H1 (cell line): ENCODE measurements around the gene MAP7D1. TPM values are rescaled to one million over a fixed set of nuclear protein-coding genes. Genes with fewer than 3 reads are reported as not detected.

Experiments used
- CTCF ChIA-PET: fragments of 300-600 bp; sonication (Branson Sonifier 250); formaldehyde crosslinking; loops from one replicate; lab custom pipeline; 2021; ENCODE audit not compliant: partially characterized antibody; lab: Charles Lee
- POLR2A ChIA-PET: fragments of 300-600 bp; sonication (Branson Sonifier 250); formaldehyde crosslinking; loops from one replicate; lab custom pipeline; 2021; ENCODE audit warnings: inconsistent platforms; ENCODE audit not compliant: partially characterized antibody; lab: Charles Lee
- DNase-seq, 2 experiments: peaks; one replicate each; pipeline versions ENCODE4 v3.0.0 to v3.0.0-alpha.2; 2010 to 2022; ENCODE audit warnings: low spot score in 2 of 2, low read depth in 1 of 2, mixed read lengths in 1 of 2
- FAIRE-seq: peaks from 2 replicates; lab custom pipeline; 2011; peaks lifted over from hg19 to GRCh38; lab: Jason Lieb, UNC
- H2AFZ ChIP-seq: 2 replicates; pipeline ENCODE4 v1.8.1; 2012; ENCODE audit warnings: low read length, inconsistent platforms
- H2AK5ac ChIP-seq: 2 replicates; pipeline ENCODE4 v1.6.1; 2013; ENCODE audit warnings: low read depth, low read length
- H2BK120ac ChIP-seq: replicated peaks from 2 replicates; pipeline ENCODE3; 2013; ENCODE audit warnings: low read depth, low read length, inconsistent platforms
- H2BK12ac ChIP-seq: 2 replicates; pipeline ENCODE4 v1.6.1; 2013; ENCODE audit warnings: low read depth, low read length
- H2BK15ac ChIP-seq: 2 replicates; pipeline ENCODE4 v1.6.1; 2013; ENCODE audit warnings: low read length
- H2BK20ac ChIP-seq: 2 replicates; pipeline ENCODE4 v1.6.1; 2013; ENCODE audit warnings: low read length
- H2BK5ac ChIP-seq: 2 replicates; pipeline ENCODE4 v1.6.1; 2013; ENCODE audit warnings: low read depth, low read length
- H3K14ac ChIP-seq: 2 replicates; pipeline ENCODE4 v1.6.1; 2013; ENCODE audit warnings: inconsistent platforms; ENCODE audit not compliant: insufficient read length
- H3K18ac ChIP-seq: 2 replicates; pipeline ENCODE4 v1.6.1; 2013; ENCODE audit warnings: low read length; ENCODE audit errors: extremely low read depth
- H3K23ac ChIP-seq: 2 replicates; pipeline ENCODE4 v1.6.1; 2013; ENCODE audit warnings: inconsistent platforms; ENCODE audit not compliant: insufficient read length
- H3K23me2 ChIP-seq: 2 replicates; pipeline ENCODE4 v1.6.1; 2013; ENCODE audit warnings: low read depth, low read length
- H3K27ac ChIP-seq: 2 replicates; pipeline ENCODE4 v1.6.1; 2011; ENCODE audit warnings: low read depth, low read length, inconsistent platforms
- H3K27me3 ChIP-seq, 4 experiments: replicated peaks in 1 of 4; 1 replicate in 1 of 4; 2 replicates in 3 of 4; pipeline versions ENCODE4 v1.6.1 to v1.8.1; 2011 to 2013; ENCODE audit warnings: low read length in 3 of 4, mild to moderate bottlenecking in 3 of 4, inconsistent platforms in 2 of 4, mixed read lengths in 2 of 4, moderate library complexity in 1 of 4; ENCODE audit not compliant: control insufficient read depth in 3 of 4, insufficient read depth in 3 of 4; ENCODE audit errors: extremely low read depth in 1 of 4
- H3K36me3 ChIP-seq, 4 experiments: 2 replicates each; pipeline versions ENCODE4 v1.6.1 to v1.8.1; 2011 to 2013; ENCODE audit warnings: mild to moderate bottlenecking in 4 of 4, low read length in 3 of 4, moderate library complexity in 2 of 4, control low read depth in 1 of 4, inconsistent platforms in 1 of 4; ENCODE audit not compliant: insufficient read depth in 4 of 4, control insufficient read depth in 2 of 4
- H3K4ac ChIP-seq: replicated peaks from 2 replicates; pipeline ENCODE3; 2013; ENCODE audit warnings: low read length, low read depth, mixed read lengths, inconsistent platforms; ENCODE audit not compliant: insufficient read length
- H3K4me1 ChIP-seq, 4 experiments: replicated peaks in 1 of 4; 1 replicate in 1 of 4; 2 replicates in 3 of 4; pipeline versions ENCODE4 v1.6.1 to v1.8.1; 2011 to 2013; ENCODE audit warnings: low read length in 3 of 4, inconsistent platforms in 2 of 4, mixed read lengths in 1 of 4; ENCODE audit not compliant: insufficient read depth in 4 of 4, control insufficient read depth in 3 of 4
- H3K4me2 ChIP-seq, 2 experiments: 2 replicates each; pipeline versions ENCODE4 v1.6.1 to v1.8.1; 2011 to 2013; ENCODE audit warnings: low read depth in 2 of 2, low read length in 2 of 2, control low read depth in 1 of 2, inconsistent platforms in 1 of 2, mild to moderate bottlenecking in 1 of 2; ENCODE audit not compliant: insufficient read depth in 1 of 2
- H3K4me3 ChIP-seq, 4 experiments: fragments of 200-600, 300-600 bp in 1 of 4; sonication (generic), shearing (Covaris generic), sonication (Bioruptor Twin) in 1 of 4; 2 replicates each; pipeline versions ENCODE4 v1.5.1 to v1.8.1; 2011 to 2016; ENCODE audit warnings: low read length in 4 of 4, low read depth in 3 of 4, control low read depth in 2 of 4, inconsistent platforms in 2 of 4, mild to moderate bottlenecking in 2 of 4, mixed read lengths in 1 of 4, moderate library complexity in 1 of 4; ENCODE audit not compliant: insufficient read depth in 2 of 4; ENCODE audit errors: extremely low read depth in 1 of 4
- H3K56ac ChIP-seq: replicated peaks from 2 replicates; pipeline ENCODE3; 2013; ENCODE audit warnings: low read depth, mild to moderate bottlenecking, mixed read lengths, low read length, inconsistent platforms; ENCODE audit not compliant: insufficient read length
- H3K79me1 ChIP-seq: 2 replicates; pipeline ENCODE4 v1.6.1; 2013; ENCODE audit warnings: low read depth, low read length, control low read depth
- H3K79me2 ChIP-seq, 2 experiments: 2 replicates each; pipeline versions ENCODE4 v1.6.1 to v1.8.1; 2012 to 2013; ENCODE audit warnings: low read length in 2 of 2, mild to moderate bottlenecking in 2 of 2, inconsistent platforms in 1 of 2; ENCODE audit not compliant: insufficient read depth in 2 of 2, control insufficient read depth in 1 of 2
- H3K9ac ChIP-seq, 4 experiments: replicated peaks in 1 of 4; 1 replicate in 1 of 4; 2 replicates in 3 of 4; pipeline versions ENCODE4 v1.6.1 to v1.8.1; 2011 to 2013; ENCODE audit warnings: low read depth in 3 of 4, low read length in 3 of 4, control low read depth in 2 of 4, mild to moderate bottlenecking in 2 of 4, moderate library complexity in 2 of 4, inconsistent platforms in 1 of 4; ENCODE audit errors: extremely low read depth in 1 of 4
- H3K9me3 ChIP-seq, 2 experiments: 2 replicates each; pipeline versions ENCODE4 v1.6.1 to v1.8.1; 2012 to 2013; ENCODE audit warnings: mild to moderate bottlenecking in 2 of 2, moderate library complexity in 2 of 2, control low read depth in 1 of 2, inconsistent platforms in 1 of 2, low read depth in 1 of 2, low read length in 1 of 2, mixed read lengths in 1 of 2; ENCODE audit not compliant: insufficient read depth in 2 of 2
- H4K20me1 ChIP-seq, 2 experiments: replicated peaks in 1 of 2; 2 replicates each; pipeline versions ENCODE3 to v1.8.1; 2011 to 2013; ENCODE audit warnings: inconsistent platforms in 2 of 2, low read length in 2 of 2, mild to moderate bottlenecking in 1 of 2; ENCODE audit not compliant: insufficient read depth in 2 of 2, control insufficient read depth in 1 of 2
- H4K5ac ChIP-seq: 2 replicates; pipeline ENCODE4 v1.6.1; 2013; ENCODE audit warnings: low read length, low read depth, mixed read lengths, inconsistent platforms; ENCODE audit not compliant: insufficient read length
- H4K8ac ChIP-seq: 2 replicates; pipeline ENCODE4 v1.8.0; 2013; ENCODE audit warnings: mild to moderate bottlenecking, moderate library complexity, low read length, inconsistent platforms; ENCODE audit not compliant: insufficient read depth; ENCODE audit errors: extremely low read depth
- H4K91ac ChIP-seq: replicated peaks from 2 replicates; pipeline ENCODE3; 2013; ENCODE audit warnings: low read length, mixed read lengths, inconsistent platforms; ENCODE audit not compliant: insufficient read length
- CHD2 ChIP-seq: IDR thresholded peaks from 2 replicates; pipeline ENCODE4 v1.6.1; 2012; ENCODE audit warnings: low read length, improper control_type of control experiment
- CTCF ChIP-seq, 3 experiments: IDR thresholded peaks; 1 replicate in 2 of 3; 2 replicates in 1 of 3; pipeline versions ENCODE4 v1.5.1 to v1.6.1; 2011; ENCODE audit warnings: low read length in 3 of 3, mild to moderate bottlenecking in 3 of 3, inconsistent platforms in 2 of 3, low read depth in 1 of 3, moderate library complexity in 1 of 3; ENCODE audit not compliant: insufficient read depth in 1 of 3; ENCODE audit errors: control extremely low read depth in 1 of 3
- JUN ChIP-seq: IDR thresholded peaks from 2 replicates; pipeline ENCODE4 v1.6.1; 2011; ENCODE audit warnings: low read depth, mild to moderate bottlenecking, improper control_type of control experiment, low read length
- KDM4A ChIP-seq: IDR thresholded peaks from one replicate; pipeline ENCODE4 v1.7.1; 2012; ENCODE audit warnings: low read depth, mild to moderate bottlenecking, moderate library complexity, low read length, inconsistent platforms; ENCODE audit not compliant: severe bottlenecking
- RFX5 ChIP-seq: IDR thresholded peaks from 2 replicates; pipeline ENCODE4 v1.6.1; 2011; ENCODE audit warnings: low read depth, low read length, improper control_type of control experiment, borderline replicate concordance
- SIN3A ChIP-seq, 2 experiments: IDR thresholded peaks in 1 of 2; conservative IDR thresholded peaks in 1 of 2; 2 replicates each; pipeline ENCODE4 v1.6.1; 2011 to 2012; ENCODE audit warnings: low read length in 2 of 2, improper control_type of control experiment in 1 of 2, low read depth in 1 of 2, mild to moderate bottlenecking in 1 of 2
- SIRT6 ChIP-seq: IDR thresholded peaks from one replicate; pipeline ENCODE4 v1.7.1; 2012; ENCODE audit warnings: low read length, inconsistent platforms
- TBP ChIP-seq: IDR thresholded peaks from 2 replicates; pipeline ENCODE4 v1.6.1; 2011; ENCODE audit warnings: low read depth, low read length, improper control_type of control experiment
- ZNF274 ChIP-seq: IDR thresholded peaks from 2 replicates; pipeline ENCODE4 v1.7.0; 2012; ENCODE audit warnings: low read length, borderline replicate concordance; ENCODE audit errors: extremely low read depth
- WGBS, 2 experiments: shearing (Covaris generic) in 1 of 2; methylation state at CpG; one replicate each; pipeline versions ENCODE4 v1.1.6 to v1.1.7; 2013 to 2015; ENCODE audit warnings: low lambda C conversion rate in 2 of 2, mixed read lengths in 2 of 2, inconsistent platforms in 1 of 2, low coverage in 1 of 2, missing lambda C conversion rate in 1 of 2; ENCODE audit not compliant: insufficient replicate concordance in 2 of 2, insufficient coverage in 1 of 2, insufficient read length in 1 of 2; ENCODE audit errors: extremely low coverage in 1 of 2, missing lambda C conversion rate in 1 of 2; 5-methylcytosine and 5-hydroxymethylcytosine counted together
- polyA plus RNA-seq, 7 experiments: library from polyadenylated mRNA; depleted of rRNA in 3 of 7; stranded (reverse) in 5 of 7; unstranded in 2 of 7; fragments of >200 nt in 5 of 7; fragments of 200-250 nt in 2 of 7; gene quantifications; 1 replicate in 5 of 7; 2 replicates in 1 of 7; 4 replicates in 1 of 7; pipeline versions ENCODE4 v1.2.1 to v1.2.3, GENCODE V29; 2011 to 2013; ENCODE audit warnings: missing spikeins in 2 of 7, mixed read lengths in 2 of 7
- total RNA-seq: library from RNA; stranded (reverse); fragmentation: NEBNext Ultra II Directional; extraction: Animal tissue kit (Norgen Biotek cat#: 25700); gene quantifications from 2 replicates; pipeline ENCODE4 v1.2.1, GENCODE V29; 2021

The MAP7D1 gene
- total and polyA plus RNA-seq, 2 of the 8 experiments (the other 6 are each of a cell fraction or from before 2014, with no cell fraction given): 18.2 to 52.4 TPM

- Histone ChIP-seq H3K14ac (no peak overlapping the region), H4K20me1 (no peaks in the 10 kb centered on the region), H2BK12ac (peak overlapping the region; percentile 43; the same call in 1 of the 2 replicates), H3K27me3 (no peaks in the 10 kb centered on the region), H3K4me3 (no peak overlapping the region), H3K23me2 (no peaks in the 10 kb centered on the region), H3K23ac (no peak overlapping the region), H4K8ac (no peak overlapping the region; the same call in 1 of the 2 replicates), H3K79me2 (no peaks in the 10 kb centered on the region), H3K27ac (no peak overlapping the region), H2BK20ac (no peak overlapping the region), H4K91ac (no peak overlapping the region), H3K9ac (no peak overlapping the region), H3K4me1 (peaks cover 0 to 10% (median 3%) of the 10 kb centered on the region in 4 experiments; a peak in 5 of 7 replicates), H3K9me3 (no peaks in the 10 kb centered on the region), H4K5ac (no peak overlapping the region), H3K56ac (no peak overlapping the region), H2AFZ (peak overlapping the region; percentile 90), H3K79me1 (no peaks in the 10 kb centered on the region), H3K4ac (no peak overlapping the region), H2BK5ac (no peak overlapping the region), H3K36me3 (no peaks in the 10 kb centered on the region), H3K4me2 (no peak overlapping the region), H3K18ac (0 out of 2 replicates have a peak overlapping the region, but pooled peaks have one; percentile 9), H2BK120ac (no peak overlapping the region), H2BK15ac (no peak overlapping the region), H2AK5ac (no peak overlapping the region)
- CTCF ChIA-PET: interaction anchor here (1.1 to 1.6 kb wide), 3 partner anchors 14 to 69 kb away, joined by 3 to 7 read pairs (median 4); no protein-coding TSS in a partner anchor
- POLR2A ChIA-PET: interaction anchor here (1.7 to 2.7 kb wide), 2 partner anchors 10 to 20 kb away, joined by 4 to 7 read pairs; partner anchors contain the start of gene THRAP3
- DNase-seq (peak in 1 of 2 experiments; percentile 54), FAIRE-seq (no peak)
- 78% methylated on average over 10 of the region's 10 CpGs; no CpG with 5 or more reads in 1 of the 2 experiments for WGBS, 2 experiments
- no peak for TF ChIP-seq KDM4A
- no peak for TF ChIP-seq ZNF274
- TF ChIP-seq SIN3A (conservative IDR thresholded peaks at IDR 0.05 in 1 of 2, IDR thresholded peaks at IDR 0.05 in 1 of 2; ENCODE audit: low read depth in 1 of 2, low read length in 2 of 2): no peak
- TF ChIP-seq TBP: no peak
- TF ChIP-seq SIRT6: no peak
- no peak for TF ChIP-seq CTCF (IDR thresholded peaks at IDR 0.05; ENCODE audit: control extremely low read depth in 1 of 3, insufficient read depth in 1 of 3, low read depth in 1 of 3, low read length in 3 of 3)
- TF ChIP-seq CHD2: no peak
- TF ChIP-seq JUN: no peak
- no peak for TF ChIP-seq RFX5
Observed at GRCh38 chr1:36203554-36204346, 47.8 kb downstream of the MAP7D1 start.
